IMR-90 (cell line): ENCODE results near the gene ITGA1. TPM values are rescaled to one million over a fixed set of nuclear protein-coding genes. Genes with fewer than 3 reads are reported as not detected.

ENCODE experiments used
- ATAC-seq: fragments of 200-7000 bp; cut with Tn5 transposase; 2 replicates; pipeline ENCODE4 v1.9.1; 2020; ENCODE audit warnings: low read depth, mild to moderate bottlenecking, moderate library complexity
- BruUV-seq: library from RNA; stranded (reverse); fragments of 400-500 nt; replicated peaks from 2 replicates; lab custom pipeline; 2021; lab: Mats Ljungman, UMichigan
- CTCF ChIA-PET: fragments of 300-600 bp; formaldehyde crosslinking; extraction: SDS; loops from one replicate; lab custom pipeline; 2021; ENCODE audit warnings: antibody characterized with exemption; lab: Yijun Ruan, JAX
- POLR2A ChIA-PET: fragments of 300-600 bp; sonication (Branson Sonifier 250); formaldehyde crosslinking; loops from one replicate; lab custom pipeline; 2022; ENCODE audit warnings: antibody characterized with exemption; ENCODE audit not compliant: unreplicated experiment; lab: Charles Lee
- DNase-seq: peaks from one replicate; pipeline ENCODE4 v3.0.0; 2013
- H2AFZ ChIP-seq: replicated peaks from 2 replicates; pipeline ENCODE3; 2013; ENCODE audit warnings: low read length, mild to moderate bottlenecking; ENCODE audit not compliant: poor library complexity
- H2AK5ac ChIP-seq: 2 replicates; pipeline ENCODE4 v1.6.1; 2013; ENCODE audit warnings: low read depth, low read length, inconsistent platforms
- H2AK9ac ChIP-seq: replicated peaks from 2 replicates; pipeline ENCODE3; 2013; ENCODE audit warnings: mild to moderate bottlenecking, low read depth, low read length, moderate library complexity; ENCODE audit not compliant: poor library complexity
- H2BK120ac ChIP-seq: 2 replicates; pipeline ENCODE4 v1.6.1; 2013; ENCODE audit warnings: low read depth, low read length, inconsistent platforms
- H2BK15ac ChIP-seq: 3 replicates; pipeline ENCODE4 v1.6.1; 2013; ENCODE audit warnings: low read depth, low read length, inconsistent platforms
- H2BK20ac ChIP-seq: 2 replicates; pipeline ENCODE4 v1.6.1; 2013; ENCODE audit warnings: low read depth, mild to moderate bottlenecking, inconsistent platforms, low read length, moderate library complexity
- H2BK5ac ChIP-seq: 2 replicates; pipeline ENCODE4 v1.6.1; 2013; ENCODE audit warnings: mild to moderate bottlenecking, low read depth, low read length, inconsistent platforms; ENCODE audit not compliant: poor library complexity, severe bottlenecking
- H3K14ac ChIP-seq: replicated peaks from 2 replicates; pipeline ENCODE4 v1.6.1; 2013; ENCODE audit warnings: low read depth, low read length, inconsistent platforms
- H3K18ac ChIP-seq: 2 replicates; pipeline ENCODE4 v1.6.1; 2013; ENCODE audit warnings: low read depth, low read length, control low read depth
- H3K23ac ChIP-seq: 2 replicates; pipeline ENCODE4 v1.6.1; 2013; ENCODE audit warnings: low read depth, low read length, inconsistent platforms
- H3K27ac ChIP-seq: 2 replicates; pipeline ENCODE4 v1.5.1; 2013; ENCODE audit warnings: mild to moderate bottlenecking, control low read depth, low read length; ENCODE audit not compliant: insufficient read depth
- H3K27me3 ChIP-seq: 2 replicates; pipeline ENCODE4 v1.6.1; 2013; ENCODE audit warnings: low read length; ENCODE audit not compliant: control insufficient read depth, insufficient read depth
- H3K36me3 ChIP-seq: 2 replicates; pipeline ENCODE4 v1.6.1; 2013; ENCODE audit warnings: low read length, mixed read lengths; ENCODE audit not compliant: control insufficient read depth, insufficient read depth
- H3K4ac ChIP-seq: 2 replicates; pipeline ENCODE4 v1.6.1; 2013; ENCODE audit warnings: low read depth, low read length, inconsistent platforms
- H3K4me1 ChIP-seq: 2 replicates; pipeline ENCODE4 v1.6.1; 2013; ENCODE audit warnings: low read length, mixed read lengths; ENCODE audit not compliant: control insufficient read depth, insufficient read depth
- H3K4me2 ChIP-seq: 2 replicates; pipeline ENCODE4 v1.6.1; 2013; ENCODE audit warnings: low read depth, mild to moderate bottlenecking, control low read depth, low read length, moderate library complexity
- H3K4me3 ChIP-seq: 2 replicates; pipeline ENCODE4 v1.5.1; 2013; ENCODE audit warnings: low read depth, mild to moderate bottlenecking, control low read depth, low read length, moderate library complexity; ENCODE audit not compliant: insufficient read depth
- H3K56ac ChIP-seq: 2 replicates; pipeline ENCODE4 v1.6.1; 2013; ENCODE audit warnings: low read length, inconsistent platforms; ENCODE audit not compliant: insufficient read depth; ENCODE audit errors: extremely low read depth
- H3K79me1 ChIP-seq, 2 experiments: 2 replicates each; pipeline ENCODE4 v1.6.1; 2013; ENCODE audit warnings: low read length in 2 of 2, inconsistent platforms in 1 of 2, low read depth in 1 of 2
- H3K9ac ChIP-seq: 2 replicates; pipeline ENCODE4 v1.6.1; 2013; ENCODE audit warnings: low read depth, low read length, control low read depth
- H3K9me1 ChIP-seq: 2 replicates; pipeline ENCODE4 v1.6.1; 2013; ENCODE audit warnings: low read length, inconsistent platforms; ENCODE audit not compliant: insufficient read depth
- H3K9me3 ChIP-seq: 2 replicates; pipeline ENCODE4 v1.6.1; 2013; ENCODE audit warnings: low read length; ENCODE audit not compliant: control insufficient read depth, insufficient read depth
- H4K20me1 ChIP-seq: 2 replicates; pipeline ENCODE4 v1.6.1; 2013; ENCODE audit warnings: low read length, inconsistent platforms; ENCODE audit not compliant: insufficient read depth
- H4K5ac ChIP-seq: 2 replicates; pipeline ENCODE4 v1.6.1; 2013; ENCODE audit warnings: mild to moderate bottlenecking, low read depth, low read length, control low read depth
- H4K8ac ChIP-seq, 2 experiments: 2 replicates each; pipeline ENCODE4 v1.6.1; 2013; ENCODE audit warnings: low read depth in 2 of 2, low read length in 2 of 2, control low read depth in 1 of 2, inconsistent platforms in 1 of 2
- H4K91ac ChIP-seq: 2 replicates; pipeline ENCODE4 v1.6.1; 2013; ENCODE audit warnings: low read depth, low read length, inconsistent platforms; ENCODE audit not compliant: insufficient read depth
- BHLHE40 ChIP-seq: fragments of 150-350 bp; IDR thresholded peaks from 2 replicates; pipeline ENCODE4 v1.6.1; 2016; ENCODE audit warnings: mild to moderate bottlenecking, low read depth, low read length
- CEBPB ChIP-seq: IDR thresholded peaks from 2 replicates; pipeline ENCODE4 v1.6.1; 2012; ENCODE audit warnings: low read depth, low read length, improper control_type of control experiment
- CHD1 ChIP-seq: IDR thresholded peaks from 2 replicates; pipeline ENCODE4 v1.6.1; 2012; ENCODE audit warnings: low read depth, low read length, improper control_type of control experiment
- ELK1 ChIP-seq: fragments of 150-350 bp; IDR thresholded peaks from 2 replicates; pipeline ENCODE4 v1.6.1; 2016; ENCODE audit warnings: low read depth, mild to moderate bottlenecking, low read length, moderate library complexity, borderline replicate concordance
- FOS ChIP-seq: fragments of 150-350 bp; IDR thresholded peaks from 2 replicates; pipeline ENCODE4 v1.6.1; 2016; ENCODE audit warnings: low read depth, low read length
- MAFK ChIP-seq: IDR thresholded peaks from 2 replicates; pipeline ENCODE4 v1.6.1; 2012; ENCODE audit warnings: low read depth, low read length, improper control_type of control experiment
- MAZ ChIP-seq: IDR thresholded peaks from 2 replicates; pipeline ENCODE4 v1.6.1; 2012; ENCODE audit warnings: low read depth, mild to moderate bottlenecking, low read length, improper control_type of control experiment, moderate library complexity, borderline replicate concordance
- MXI1 ChIP-seq: IDR thresholded peaks from 2 replicates; pipeline ENCODE4 v1.6.1; 2012; ENCODE audit warnings: low read depth, mild to moderate bottlenecking, low read length, moderate library complexity, borderline replicate concordance
- NFE2L2 ChIP-seq: fragments of 150-350 bp; IDR thresholded peaks from 2 replicates; pipeline ENCODE4 v1.6.1; 2016; ENCODE audit warnings: low read depth, mild to moderate bottlenecking, low read length
- POLR2A ChIP-seq: IDR thresholded peaks from 2 replicates; pipeline ENCODE4 v1.6.1; 2012; ENCODE audit warnings: mild to moderate bottlenecking, low read depth, low read length
- RAD21 ChIP-seq: IDR thresholded peaks from 2 replicates; pipeline ENCODE4 v1.6.1; 2012; ENCODE audit warnings: low read length, improper control_type of control experiment
- RCOR1 ChIP-seq: IDR thresholded peaks from 2 replicates; pipeline ENCODE4 v1.6.1; 2012; ENCODE audit warnings: mild to moderate bottlenecking, low read length, improper control_type of control experiment; ENCODE audit not compliant: insufficient replicate concordance
- RFX5 ChIP-seq: IDR thresholded peaks from 2 replicates; pipeline ENCODE4 v1.8.0; 2012; ENCODE audit warnings: low read depth, mild to moderate bottlenecking, low read length, moderate library complexity
- SMC3 ChIP-seq: fragments of 150-350 bp; IDR thresholded peaks from 2 replicates; pipeline ENCODE4 v1.6.1; 2016; ENCODE audit warnings: low read depth, mild to moderate bottlenecking, antibody characterized with exemption, low read length, moderate library complexity
- dilution Hi-C: fragments of 300-500 bp; cut with HindIII; formaldehyde crosslinking; loops from one replicate; pipeline ENCODE4 v1.14.3; 2018; ENCODE audit warnings: low sequenced_read_pairs; ENCODE audit not compliant: unreplicated experiment
- in situ Hi-C: fragments of 300-500 bp; cut with MboI; formaldehyde crosslinking; loops from 3 replicates; pipeline ENCODE4 v1.14.3; 2019; ENCODE audit warnings: low sequenced_read_pairs, inconsistent platforms, mixed read lengths
- intact Hi-C: fragments of 100-400 bp; cut with micrococcal nuclease; formaldehyde crosslinking; loops from 2 replicates; pipeline ENCODE4 v1.10.0; 2022
- polyA plus RNA-seq, 3 experiments: library from polyadenylated mRNA; depleted of rRNA; stranded (reverse); fragments of >200 nt; gene quantifications; 2 replicates each; pipeline ENCODE4 v1.2.3, GENCODE V29; 2012; ENCODE audit warnings: low replicate concordance in 1 of 3
- total RNA-seq: library from RNA; depleted of rRNA; stranded (reverse); fragments of >200 nt; gene quantifications from 2 replicates; pipeline ENCODE4 v1.2.3, GENCODE V29; 2012
- TF ChIP-seq, protein P1 (sequence below): fragments of 150-350 bp; IDR thresholded peaks from 2 replicates; pipeline ENCODE4 v1.6.1; 2017; ENCODE audit warnings: mild to moderate bottlenecking, antibody characterized with exemption, low read length, low read depth

Gene ITGA1
- total and polyA plus RNA-seq, 2 of the 4 experiments (the other 2 are of a cell fraction): 22.3 to 95.2 TPM

GRCh38 chr5:52880541-52880940 is 92.8 kb downstream of the ITGA1 start:
- ATAC-seq: no peak
- H3K4me1 ChIP-seq: peaks cover 7% of the 10 kb centered on the region
- no peak overlapping the region for H2BK120ac ChIP-seq
- dilution Hi-C loops: no loop called here
- H2AFZ ChIP-seq: no peak overlapping the region
- no peaks in the 10 kb centered on the region for H3K27me3 ChIP-seq
- in situ Hi-C loops: no loop called here
- no peak overlapping the region for H3K14ac ChIP-seq
- TF ChIP-seq ELK1 (no peak), MXI1 (no peak), RFX5 (no peak), FOS (no peak), RAD21 (no peak), MAFK (no peak), CEBPB (no peak), CHD1 (no peak), NFE2L2 (no peak), MAZ (no peak), SMC3 (no peak), POLR2A (no peak), BHLHE40 (no peak), RCOR1 (no peak)
- TF ChIP-seq, protein P1, sequence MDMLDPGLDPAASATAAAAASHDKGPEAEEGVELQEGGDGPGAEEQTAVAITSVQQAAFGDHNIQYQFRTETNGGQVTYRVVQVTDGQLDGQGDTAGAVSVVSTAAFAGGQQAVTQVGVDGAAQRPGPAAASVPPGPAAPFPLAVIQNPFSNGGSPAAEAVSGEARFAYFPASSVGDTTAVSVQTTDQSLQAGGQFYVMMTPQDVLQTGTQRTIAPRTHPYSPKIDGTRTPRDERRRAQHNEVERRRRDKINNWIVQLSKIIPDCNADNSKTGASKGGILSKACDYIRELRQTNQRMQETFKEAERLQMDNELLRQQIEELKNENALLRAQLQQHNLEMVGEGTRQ: no peak
- H3K4me2 ChIP-seq: no peak overlapping the region
- peaks cover 11% of the 10 kb centered on the region for H3K36me3 ChIP-seq
- no peak overlapping the region for H4K5ac ChIP-seq
- no peak overlapping the region for H4K8ac ChIP-seq
- H3K56ac ChIP-seq: no peak overlapping the region
- H3K9me1 ChIP-seq: peaks cover 8% of the 10 kb centered on the region
- no peak overlapping the region for H3K9ac ChIP-seq
- intact Hi-C loops: no loop called here
- no peak for DNase-seq
- peaks cover 11 to 30% of the 10 kb centered on the region in 2 experiments; a peak in 3 of 4 replicates for H3K79me1 ChIP-seq
- ChIA-PET CTCF (no interaction called here), POLR2A (no interaction called here)
- no peak overlapping the region for H2AK9ac ChIP-seq
- no peak overlapping the region for H3K18ac ChIP-seq
- no peak overlapping the region for H2AK5ac ChIP-seq
- no peak overlapping the region for H3K4me3 ChIP-seq
- no peak overlapping the region for H2BK20ac ChIP-seq
- H3K9me3 ChIP-seq: no peaks in the 10 kb centered on the region
- H4K20me1 ChIP-seq: no peaks in the 10 kb centered on the region
- H4K91ac ChIP-seq: no peak overlapping the region
- no peak overlapping the region for H2BK5ac ChIP-seq
- H2BK15ac ChIP-seq: no peak overlapping the region
- H3K23ac ChIP-seq: 0 out of 2 replicates have a peak overlapping the region, but pooled peaks have one; percentile 7
- BruUV-seq: no TSS peak
- no peak overlapping the region for H3K4ac ChIP-seq
- H3K27ac ChIP-seq: no peak overlapping the region
